ENCODE results near the gene BCL11A. TPM values are rescaled to one million over a fixed set of nuclear protein-coding genes. Genes with fewer than 3 reads are reported as not detected.

BCL11A gene
- polyA plus RNA-seq, 1 donor: 28.2 TPM

- Histone ChIP-seq H3K27me3 (ENCODE audit: control insufficient read depth, insufficient read depth, low read length) (peaks cover 9% of the 10 kb centered on the region), H3K27ac (ENCODE audit: low read length) (peak overlapping the region; percentile 93)
- DNase-seq: peak in 1 of 2 donors; percentile 81
Measured at GRCh38 chr2:60554074-60554645, 706 bp upstream of the BCL11A start.

GRCh38 chr2:60552851-60553494, 481 bp downstream of the BCL11A start:
- peaks cover 5% of the 10 kb centered on the region for H3K4me1 ChIP-seq (ENCODE audit: control insufficient read depth, insufficient read depth, low read length)
- no peak for DNase-seq
- peak overlapping the region; percentile 93 for H3K27ac ChIP-seq (ENCODE audit: low read length)
- peaks cover 9% of the 10 kb centered on the region for H3K27me3 ChIP-seq (ENCODE audit: control insufficient read depth, insufficient read depth, low read length)
- peak overlapping the region; percentile 63 for H3K4me3 ChIP-seq (ENCODE audit: low read length)
- peaks cover 4% of the 10 kb centered on the region for H3K9me3 ChIP-seq (ENCODE audit: control insufficient read depth, low read depth, low read length)
- no peaks in the 10 kb centered on the region for H3K36me3 ChIP-seq (ENCODE audit: control insufficient read depth, insufficient read depth, low read length)
- 5% methylated on average over 4 of the region's 38 CpGs for WGBS (ENCODE audit: insufficient coverage, low lambda C conversion rate)

More at GRCh38 chr2:60554074-60554645, 706 bp upstream of the BCL11A start:
- WGBS (ENCODE audit: insufficient coverage, low lambda C conversion rate): no CpG with 5 or more reads among the region's 56 CpGs
- peaks cover 5% of the 10 kb centered on the region for H3K4me1 ChIP-seq (ENCODE audit: control insufficient read depth, insufficient read depth, low read length)
- peak overlapping the region; percentile 63 for H3K4me3 ChIP-seq (ENCODE audit: low read length)
- no peaks in the 10 kb centered on the region for H3K36me3 ChIP-seq (ENCODE audit: control insufficient read depth, insufficient read depth, low read length)
- H3K9me3 ChIP-seq (ENCODE audit: control insufficient read depth, low read depth, low read length): peaks cover 4% of the 10 kb centered on the region

GRCh38 chr2:60552078-60552850, 1.2 kb downstream of the BCL11A start:
- peaks cover 5% of the 10 kb centered on the region for H3K4me1 ChIP-seq (ENCODE audit: control insufficient read depth, insufficient read depth, low read length)
- H3K9me3 ChIP-seq (ENCODE audit: control insufficient read depth, low read depth, low read length): peaks cover 4% of the 10 kb centered on the region
- H3K27ac ChIP-seq (ENCODE audit: low read length): peak overlapping the region; percentile 93
- H3K36me3 ChIP-seq (ENCODE audit: control insufficient read depth, insufficient read depth, low read length): no peaks in the 10 kb centered on the region
- WGBS (ENCODE audit: insufficient coverage, low lambda C conversion rate): no CpG with 5 or more reads among the region's 49 CpGs
- DNase-seq: peak in 1 of 2 donors; percentile 71
- peak overlapping the region; percentile 63 for H3K4me3 ChIP-seq (ENCODE audit: low read length)
- peaks cover 9% of the 10 kb centered on the region for H3K27me3 ChIP-seq (ENCODE audit: control insufficient read depth, insufficient read depth, low read length)

- Histone ChIP-seq H3K27ac (ENCODE audit: low read length) (peak overlapping the region; percentile 93), H3K4me1 (ENCODE audit: control insufficient read depth, insufficient read depth, low read length) (peaks cover 3% of the 10 kb centered on the region), H3K9me3 (ENCODE audit: control insufficient read depth, low read depth, low read length) (peaks cover 4% of the 10 kb centered on the region), H3K36me3 (ENCODE audit: control insufficient read depth, insufficient read depth, low read length) (no peaks in the 10 kb centered on the region), H3K27me3 (ENCODE audit: control insufficient read depth, insufficient read depth, low read length) (peaks cover 4% of the 10 kb centered on the region), H3K4me3 (ENCODE audit: low read length) (peak overlapping the region; percentile 63)
- peak in 1 of 2 donors; percentile 69 for DNase-seq
- no CpG with 5 or more reads among the region's 63 CpGs for WGBS (ENCODE audit: insufficient coverage, low lambda C conversion rate)
Measured at GRCh38 chr2:60551240-60552077, 2.0 kb downstream of the BCL11A start.

- no CpG with 5 or more reads among the region's 8 CpGs for WGBS (ENCODE audit: insufficient coverage, low lambda C conversion rate)
- Histone ChIP-seq H3K4me1 (ENCODE audit: control insufficient read depth, insufficient read depth, low read length) (peaks cover 3% of the 10 kb centered on the region), H3K36me3 (ENCODE audit: control insufficient read depth, insufficient read depth, low read length) (peaks cover 3% of the 10 kb centered on the region), H3K4me3 (ENCODE audit: low read length) (peak overlapping the region; percentile 63), H3K27me3 (ENCODE audit: control insufficient read depth, insufficient read depth, low read length) (peaks cover 3% of the 10 kb centered on the region), H3K27ac (ENCODE audit: low read length) (peak overlapping the region; percentile 77), H3K9me3 (ENCODE audit: control insufficient read depth, low read depth, low read length) (peaks cover 4% of the 10 kb centered on the region)
- DNase-seq: no peak
Measured at GRCh38 chr2:60550984-60551239, 2.5 kb downstream of the BCL11A start.

GRCh38 chr2:60550178-60550983, 3.1 kb downstream of the BCL11A start:
- WGBS (ENCODE audit: insufficient coverage, low lambda C conversion rate): no CpG with 5 or more reads among the region's 62 CpGs

GRCh38 chr2:60549928-60550177, 3.6 kb downstream of the BCL11A start:
- Histone ChIP-seq H3K36me3 (ENCODE audit: control insufficient read depth, insufficient read depth, low read length) (peaks cover 13% of the 10 kb centered on the region), H3K27me3 (ENCODE audit: control insufficient read depth, insufficient read depth, low read length) (no peaks in the 10 kb centered on the region), H3K4me3 (ENCODE audit: low read length) (peak overlapping the region; percentile 63), H3K4me1 (ENCODE audit: control insufficient read depth, insufficient read depth, low read length) (peaks cover 4% of the 10 kb centered on the region), H3K27ac (ENCODE audit: low read length) (peak overlapping the region; percentile 77), H3K9me3 (ENCODE audit: control insufficient read depth, low read depth, low read length) (peaks cover 4% of the 10 kb centered on the region)
- no CpG with 5 or more reads among the region's 13 CpGs for WGBS (ENCODE audit: insufficient coverage, low lambda C conversion rate)
- DNase-seq: peak in 1 of 2 donors; percentile 79

More at GRCh38 chr2:60550178-60550983, 3.1 kb downstream of the BCL11A start:
- Histone ChIP-seq H3K36me3 (ENCODE audit: control insufficient read depth, insufficient read depth, low read length) (peaks cover 8% of the 10 kb centered on the region), H3K9me3 (ENCODE audit: control insufficient read depth, low read depth, low read length) (peaks cover 4% of the 10 kb centered on the region), H3K4me1 (ENCODE audit: control insufficient read depth, insufficient read depth, low read length) (peaks cover 4% of the 10 kb centered on the region), H3K27ac (ENCODE audit: low read length) (peak overlapping the region; percentile 77), H3K4me3 (ENCODE audit: low read length) (peak overlapping the region; percentile 63), H3K27me3 (ENCODE audit: control insufficient read depth, insufficient read depth, low read length) (no peaks in the 10 kb centered on the region)
- DNase-seq: peak; percentile 91 to 93

- Histone ChIP-seq H3K27me3 (ENCODE audit: control insufficient read depth, insufficient read depth, low read length) (no peaks in the 10 kb centered on the region), H3K36me3 (ENCODE audit: control insufficient read depth, insufficient read depth, low read length) (peaks cover 18% of the 10 kb centered on the region), H3K4me3 (ENCODE audit: low read length) (peak overlapping the region; percentile 63), H3K9me3 (ENCODE audit: control insufficient read depth, low read depth, low read length) (peaks cover 4% of the 10 kb centered on the region), H3K4me1 (ENCODE audit: control insufficient read depth, insufficient read depth, low read length) (peaks cover 7% of the 10 kb centered on the region), H3K27ac (ENCODE audit: low read length) (peak overlapping the region; percentile 77)
- 0% methylated on average over 4 of the region's 40 CpGs for WGBS (ENCODE audit: insufficient coverage, low lambda C conversion rate)
- peak in 1 of 2 donors; percentile 83 for DNase-seq
Measured at GRCh38 chr2:60549238-60549927, 4.1 kb downstream of the BCL11A start.

GRCh38 chr2:60548845-60549237, 4.6 kb downstream of the BCL11A start:
- Histone ChIP-seq H3K36me3 (ENCODE audit: control insufficient read depth, insufficient read depth, low read length) (peaks cover 23% of the 10 kb centered on the region), H3K9me3 (ENCODE audit: control insufficient read depth, low read depth, low read length) (peaks cover 2% of the 10 kb centered on the region), H3K27me3 (ENCODE audit: control insufficient read depth, insufficient read depth, low read length) (no peaks in the 10 kb centered on the region), H3K4me3 (ENCODE audit: low read length) (peak overlapping the region; percentile 63), H3K4me1 (ENCODE audit: control insufficient read depth, insufficient read depth, low read length) (peaks cover 8% of the 10 kb centered on the region), H3K27ac (ENCODE audit: low read length) (peak overlapping the region; percentile 77)
- DNase-seq: no peak
- 7% methylated on average over 5 of the region's 9 CpGs for WGBS (ENCODE audit: insufficient coverage, low lambda C conversion rate)
